ENCODE measurements around the gene SRPX2.

Gene SRPX2, protein sequence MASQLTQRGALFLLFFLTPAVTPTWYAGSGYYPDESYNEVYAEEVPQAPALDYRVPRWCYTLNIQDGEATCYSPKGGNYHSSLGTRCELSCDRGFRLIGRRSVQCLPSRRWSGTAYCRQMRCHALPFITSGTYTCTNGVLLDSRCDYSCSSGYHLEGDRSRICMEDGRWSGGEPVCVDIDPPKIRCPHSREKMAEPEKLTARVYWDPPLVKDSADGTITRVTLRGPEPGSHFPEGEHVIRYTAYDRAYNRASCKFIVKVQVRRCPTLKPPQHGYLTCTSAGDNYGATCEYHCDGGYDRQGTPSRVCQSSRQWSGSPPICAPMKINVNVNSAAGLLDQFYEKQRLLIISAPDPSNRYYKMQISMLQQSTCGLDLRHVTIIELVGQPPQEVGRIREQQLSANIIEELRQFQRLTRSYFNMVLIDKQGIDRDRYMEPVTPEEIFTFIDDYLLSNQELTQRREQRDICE

DNA sequence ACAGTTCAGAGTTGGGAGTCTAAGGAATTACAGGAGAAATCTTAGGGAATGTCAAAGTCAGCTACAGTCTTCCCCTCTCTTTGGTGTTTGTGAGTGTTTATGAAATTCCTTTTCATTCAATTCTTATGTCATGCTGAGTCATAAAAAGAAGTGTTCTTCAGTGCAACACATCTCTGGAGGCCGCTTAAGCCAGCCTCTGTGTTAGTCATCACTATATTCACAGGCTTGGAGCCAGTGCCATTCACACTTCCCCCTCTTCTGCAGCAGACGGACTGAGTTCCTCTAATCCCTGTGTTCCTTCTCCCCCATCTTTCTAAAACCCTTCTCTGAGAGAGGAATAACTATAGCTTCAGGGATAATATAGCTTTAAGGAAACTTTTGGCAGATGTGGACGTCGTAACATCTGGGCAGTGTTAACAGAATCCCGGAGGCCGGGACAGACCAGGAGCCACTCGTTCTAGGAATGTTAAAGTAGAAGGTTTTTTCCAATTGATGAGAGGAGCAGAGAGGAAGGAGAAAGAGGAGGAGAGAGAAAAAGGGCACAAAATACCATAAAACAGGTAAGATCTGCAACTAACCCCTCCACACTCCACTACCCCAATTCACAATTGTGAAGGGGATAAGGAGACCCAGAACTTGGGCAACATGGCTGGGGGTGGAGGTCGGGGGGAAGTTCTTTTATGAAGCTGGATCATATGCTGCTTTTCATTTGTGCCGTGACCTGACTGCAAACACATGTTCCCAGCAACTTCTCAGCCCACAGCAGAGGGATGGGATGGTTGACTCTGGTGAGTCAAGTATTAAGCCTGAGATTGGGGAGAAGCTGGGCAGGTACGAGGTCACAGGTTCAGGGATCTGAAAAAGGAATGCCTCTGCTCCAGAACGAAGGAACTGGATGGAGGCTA lies at the start of gene SRPX2:
Gene SRPX2, plus strand, starts transcription at position 244 of the 905 bp plus-strand sequence. CDS start 2,124 bp downstream, outside the sequence.
- DNase-seq: no peak

DNA sequence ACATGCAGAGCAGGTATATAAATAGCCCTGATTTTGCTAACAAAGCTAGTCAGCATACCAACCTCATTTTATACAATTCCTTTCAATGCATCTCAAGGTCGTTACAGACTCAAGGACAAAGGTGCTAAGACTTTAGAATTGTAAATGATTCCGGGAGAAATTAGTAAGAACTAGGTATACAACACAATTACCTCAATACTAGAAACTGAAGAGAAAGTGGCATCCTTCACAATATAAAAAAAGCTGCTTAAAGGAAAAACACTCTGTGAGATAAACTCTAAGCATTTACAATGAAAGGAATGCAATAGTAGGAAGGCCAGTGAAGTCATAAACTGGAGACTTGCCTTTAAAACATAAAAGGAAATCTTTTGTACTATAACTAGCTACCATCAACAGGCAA lies 47.4 kb upstream of the SRPX2 start:
- DNase-seq: no peak

DNA sequence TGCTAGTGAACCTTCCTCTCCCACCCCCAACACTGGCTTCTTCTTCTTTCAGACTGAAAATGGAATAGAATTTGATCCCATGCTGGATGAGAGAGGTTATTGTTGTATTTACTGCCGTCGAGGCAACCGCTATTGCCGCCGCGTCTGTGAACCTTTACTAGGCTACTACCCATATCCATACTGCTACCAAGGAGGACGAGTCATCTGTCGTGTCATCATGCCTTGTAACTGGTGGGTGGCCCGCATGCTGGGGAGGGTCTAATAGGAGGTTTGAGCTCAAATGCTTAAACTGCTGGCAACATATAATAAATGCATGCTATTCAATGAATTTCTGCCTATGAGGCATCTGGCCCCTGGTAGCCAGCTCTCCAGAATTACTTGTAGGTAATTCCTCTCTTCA lies 44.5 kb upstream of the SRPX2 start:
- DNase-seq: no peak

DNA sequence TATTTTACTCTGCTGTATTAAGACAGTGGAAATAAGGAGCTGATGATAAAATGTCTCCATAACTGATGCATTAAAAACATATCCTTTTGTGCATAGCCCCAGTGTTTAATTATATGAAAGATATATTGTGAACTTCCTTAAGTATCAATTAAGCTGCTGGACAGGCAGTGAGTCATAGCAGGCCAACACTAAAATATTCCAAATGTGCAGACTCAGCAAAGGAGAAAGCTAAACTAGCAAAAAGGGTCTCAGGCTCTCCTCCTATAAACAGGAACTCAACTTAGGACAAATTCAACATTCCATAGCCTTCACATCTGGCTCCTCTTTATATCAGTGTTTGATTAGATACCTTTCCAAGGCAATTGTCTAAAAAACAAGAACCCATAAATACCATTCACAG lies 43.7 kb upstream of the SRPX2 start:
- DNase-seq: no peak

DNA sequence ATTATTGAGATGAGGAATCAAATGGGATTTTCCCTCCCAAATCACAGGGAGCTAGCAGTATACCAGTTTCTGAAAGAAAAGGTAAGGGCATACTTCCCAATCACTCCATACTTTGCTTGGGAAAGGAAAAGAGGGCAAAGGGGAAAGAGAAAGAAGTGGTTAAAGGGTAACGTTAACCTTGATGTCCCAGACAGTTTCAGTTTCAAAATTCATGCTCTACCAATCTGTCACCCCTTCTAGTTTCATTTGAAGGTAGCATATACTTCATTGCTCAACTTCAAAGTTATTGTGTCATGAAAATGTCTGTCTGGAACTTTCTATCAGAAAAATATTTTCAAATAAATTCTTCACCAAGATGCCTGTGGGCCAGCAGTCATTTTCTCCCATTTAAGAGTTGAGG lies 43.2 kb upstream of the SRPX2 start:
- no peak for DNase-seq

DNA sequence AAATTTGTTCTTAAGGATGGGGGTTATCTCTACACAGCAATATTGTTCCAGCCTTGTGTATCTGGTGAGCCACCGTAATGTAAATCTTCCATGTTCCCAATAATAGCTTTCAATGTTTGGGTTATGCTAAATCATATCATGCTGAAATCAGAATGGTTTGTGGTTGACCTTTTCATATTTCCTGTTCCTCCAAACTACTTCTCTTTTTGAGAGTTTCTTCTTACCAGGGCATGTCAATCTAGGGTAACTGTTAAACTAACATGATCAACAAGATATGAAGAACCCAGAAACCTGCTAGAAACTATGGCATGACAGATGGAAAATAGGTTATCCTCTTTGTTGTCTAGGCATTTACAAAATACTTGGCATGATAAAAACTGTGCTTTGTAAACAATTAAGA lies 37.2 kb upstream of the SRPX2 start:
- DNase-seq: no peak

DNA sequence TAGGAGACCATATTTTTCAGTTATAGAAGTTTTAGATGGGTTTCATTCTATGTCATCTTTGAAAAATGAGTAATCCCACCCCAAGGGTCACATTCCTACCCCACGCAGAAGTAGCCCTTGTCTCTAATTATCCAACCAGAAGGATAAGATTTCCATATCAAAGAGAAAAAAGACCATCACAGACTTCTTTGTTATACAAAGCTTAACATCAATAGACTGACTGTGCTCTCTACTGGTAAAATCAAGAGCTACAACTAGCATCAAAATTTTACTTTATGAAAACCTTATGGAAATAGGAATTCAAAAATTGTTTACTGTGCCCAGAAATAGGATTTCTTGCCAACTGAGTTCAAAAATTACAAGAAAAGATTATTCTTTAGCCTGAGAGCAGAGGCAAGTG lies 34.4 kb upstream of the SRPX2 start:
- DNase-seq: no peak

DNA sequence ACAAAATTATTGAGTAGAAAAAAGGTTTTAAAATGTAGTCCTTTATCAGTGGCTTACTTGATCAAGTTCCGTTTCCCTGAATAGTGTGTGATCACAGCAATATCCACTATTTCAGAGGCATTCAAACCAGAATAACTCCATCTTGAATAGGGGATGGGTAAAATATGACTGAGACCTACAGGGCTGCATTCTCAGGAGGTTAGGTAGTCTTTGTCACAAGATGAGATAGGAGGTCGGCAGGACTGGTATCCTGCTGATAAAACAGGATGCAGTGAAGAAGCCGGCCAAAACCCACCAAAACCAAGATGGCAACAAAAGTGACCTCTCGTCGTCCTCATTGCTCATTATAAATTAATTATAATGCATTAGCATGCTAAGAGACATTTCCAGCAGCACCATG lies 32.0 kb upstream of the SRPX2 start:
- no peak for DNase-seq

DNA sequence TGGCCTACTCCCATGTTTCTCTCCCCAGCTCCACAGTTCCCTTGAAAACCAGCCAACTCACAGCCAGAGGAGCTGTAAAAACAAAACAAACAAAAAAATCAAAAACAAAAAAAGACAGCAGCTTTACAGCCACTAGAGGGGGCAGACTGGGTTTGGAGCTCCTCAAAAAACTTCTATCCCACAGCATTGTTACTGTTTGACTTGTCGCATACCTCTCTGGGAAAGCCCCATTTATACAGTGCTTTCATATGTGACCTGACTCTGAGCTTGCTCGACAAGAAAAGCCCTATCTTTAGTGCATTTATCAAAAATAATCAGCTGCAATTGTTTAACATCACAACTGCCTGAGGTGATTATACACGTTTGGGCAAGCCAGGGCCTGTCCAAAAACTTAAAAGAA lies 29.0 kb upstream of the SRPX2 start:
- no peak for DNase-seq

DNA sequence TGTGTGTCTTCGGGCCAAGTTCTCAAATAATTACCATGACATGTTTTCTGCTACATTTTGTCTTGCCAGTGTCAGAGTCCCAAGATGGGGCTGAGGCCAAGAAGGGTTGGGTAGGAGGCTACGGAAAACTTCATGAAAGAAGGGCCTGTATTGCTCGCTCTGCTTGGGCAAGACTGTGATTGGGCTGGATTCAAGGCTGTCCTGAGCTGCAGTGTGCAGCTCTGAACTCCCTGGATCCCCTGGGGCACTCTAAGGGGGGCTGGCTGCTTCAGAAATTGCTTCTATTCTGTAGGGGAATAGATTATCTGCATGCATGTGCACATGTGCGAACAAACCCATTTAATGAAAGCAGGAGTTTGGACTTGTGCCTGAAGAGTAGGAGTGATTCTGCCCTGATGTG lies 21.0 kb upstream of the SRPX2 start:
- DNase-seq: no peak

DNA sequence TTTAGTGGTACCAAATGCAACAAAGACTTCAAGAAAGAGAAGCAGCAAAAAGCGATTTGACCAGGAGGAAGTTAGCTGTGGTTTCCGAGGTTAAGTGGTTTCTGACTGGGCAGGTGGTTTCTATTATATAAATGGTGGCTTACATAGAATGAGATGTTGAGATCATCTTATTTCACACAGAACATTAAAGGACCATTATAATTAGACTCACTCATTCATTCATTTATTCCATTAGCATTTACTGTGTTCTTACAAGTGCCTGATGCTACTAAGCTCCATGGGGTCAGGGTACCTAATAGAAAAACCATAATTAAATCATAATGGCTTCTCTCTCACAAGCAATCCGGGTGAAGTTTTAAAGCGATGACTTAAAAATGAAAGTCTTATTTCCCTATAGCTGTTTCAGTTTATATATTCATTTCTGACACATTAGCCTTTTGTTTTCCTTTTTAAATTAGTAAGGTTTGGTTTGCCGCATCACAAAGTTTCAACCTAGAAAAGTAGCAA lies 18.0 kb upstream of the SRPX2 start:
- no peak for DNase-seq

DNA sequence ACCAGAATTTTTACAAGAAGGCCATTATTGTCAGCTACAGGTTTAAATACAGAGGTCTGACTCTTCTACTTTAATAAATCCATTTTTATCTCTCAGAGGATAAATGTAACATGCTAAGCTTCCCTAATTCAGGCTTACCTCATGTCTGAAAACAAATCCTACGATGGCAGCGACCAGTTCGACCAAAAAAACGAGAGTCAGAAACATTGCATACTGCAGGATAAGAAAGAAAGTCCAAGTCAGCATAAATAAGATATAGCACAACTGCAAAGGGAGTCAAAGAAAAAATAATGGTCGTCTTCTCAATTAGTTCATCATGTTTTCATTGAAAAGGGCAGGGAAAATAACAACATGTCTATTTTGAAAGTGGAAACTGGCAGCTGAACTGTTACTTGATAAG lies 9.0 kb upstream of the SRPX2 start:
- DNase-seq: no peak

DNA sequence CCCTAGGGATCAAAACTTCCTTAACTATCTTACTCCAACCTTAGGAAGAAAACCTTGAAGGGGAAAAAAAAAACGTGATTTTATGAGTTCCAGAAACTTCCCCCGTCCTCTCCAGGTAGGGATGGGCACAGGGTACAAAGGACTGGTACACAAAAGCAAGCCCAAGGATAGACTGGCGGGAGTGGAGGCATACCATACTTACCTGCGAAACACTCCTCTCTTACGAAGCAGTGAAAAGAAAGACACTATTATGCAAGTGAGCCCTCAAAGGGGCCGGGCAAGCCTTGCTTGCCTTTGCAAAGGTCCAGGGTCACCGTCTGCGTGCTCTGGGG lies 8.0 kb upstream of the SRPX2 start:
- no peak for DNase-seq

DNA sequence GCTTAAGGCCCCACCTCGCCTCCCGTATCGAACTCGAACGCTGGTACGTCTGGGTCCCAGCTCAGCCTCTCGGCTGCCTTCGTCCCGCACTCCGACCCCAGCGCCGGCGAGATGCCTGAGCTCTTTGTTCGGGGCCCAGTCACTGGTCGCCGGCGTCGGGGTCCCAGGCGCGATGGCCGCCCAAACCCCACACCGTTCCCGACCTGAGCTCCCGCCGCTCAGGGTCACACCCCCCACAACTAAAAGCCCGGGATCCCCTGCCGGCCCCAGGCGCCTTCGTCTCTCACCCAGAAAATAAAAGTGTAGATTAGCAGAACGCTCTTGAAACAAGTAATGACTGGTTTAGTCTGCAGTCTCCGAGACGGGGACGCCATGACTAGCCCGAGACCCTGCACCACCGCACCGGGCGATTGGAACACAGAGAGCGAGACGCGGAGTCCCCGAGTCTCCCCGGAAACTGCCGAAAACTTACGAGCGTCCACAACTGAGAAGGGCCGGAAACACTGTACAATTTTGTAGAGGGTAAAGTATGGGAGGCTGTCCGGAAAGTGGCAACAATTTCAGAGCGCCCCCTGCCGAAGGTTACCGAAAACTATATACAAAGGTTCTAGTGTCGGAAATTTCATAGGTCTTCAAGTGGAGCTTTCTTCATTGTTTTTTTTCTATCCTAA lies 7.5 kb upstream of the SRPX2 start, which contains the start of gene TSPAN6:
Gene TSPAN6, minus strand, starts transcription at position 486 of the 671 bp plus-strand sequence. Its CDS starts 112 bp downstream, at position 374.
- peak; percentile 85 for DNase-seq

DNA sequence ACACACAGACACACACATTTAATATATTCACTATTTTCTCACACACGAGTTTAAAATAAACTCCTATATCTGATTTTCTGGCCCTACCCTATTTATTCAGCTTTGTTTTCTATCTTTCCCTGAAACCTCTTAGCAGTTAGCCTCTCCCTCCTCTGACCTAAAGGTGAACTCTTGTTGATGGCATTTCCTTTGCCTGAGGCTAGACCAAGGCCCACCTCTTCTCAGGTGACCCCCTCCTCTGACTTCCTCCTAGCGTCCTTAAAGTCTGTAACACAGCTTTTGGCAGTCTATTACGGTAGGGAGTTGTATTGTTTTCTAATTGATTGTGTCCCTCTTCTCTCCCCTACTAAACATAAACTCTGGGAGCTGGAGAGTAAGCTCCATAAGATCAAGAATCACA lies 1.7 kb upstream of the SRPX2 start:
- no peak for DNase-seq

DNA sequence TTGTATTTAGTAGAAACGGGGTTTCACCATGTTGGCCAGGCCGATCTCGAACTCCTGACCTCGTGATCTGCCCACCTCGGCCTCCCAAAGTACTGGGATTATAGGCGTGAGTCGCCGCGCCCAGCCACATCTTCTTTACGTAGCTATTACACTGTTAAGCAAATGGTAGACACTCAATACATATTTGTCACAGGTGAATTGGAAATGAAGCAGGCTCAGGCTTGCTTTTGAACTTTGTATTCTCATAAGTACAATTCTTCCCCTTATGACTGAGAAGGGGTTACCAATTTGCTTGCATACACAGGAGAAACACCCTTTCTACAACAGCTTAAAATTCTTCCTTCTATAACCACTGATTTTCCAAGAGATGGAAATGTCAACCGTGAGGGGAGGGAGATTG lies 787 bp upstream of the SRPX2 start:
- DNase-seq: no peak

DNA sequence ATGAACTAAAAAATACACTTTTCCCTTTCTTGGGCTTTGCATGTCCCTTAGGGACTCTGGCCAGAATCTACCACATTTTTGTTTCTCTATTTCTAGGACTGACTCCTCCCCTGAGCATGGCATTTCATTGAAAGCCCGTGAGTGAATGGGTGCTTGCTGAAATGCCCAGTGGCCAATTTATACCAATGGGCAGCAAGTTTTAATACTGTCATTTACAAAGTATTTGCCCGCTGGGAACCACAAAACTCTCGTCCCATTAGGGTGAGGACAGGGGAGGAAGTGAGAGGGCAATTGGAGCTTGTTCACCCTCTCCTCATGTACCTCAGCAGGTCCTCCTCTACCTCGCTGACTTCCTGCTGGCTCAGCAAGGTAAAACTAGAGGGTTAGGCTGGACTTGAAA lies 1.1 kb downstream of the SRPX2 start:
- no peak for DNase-seq

DNA sequence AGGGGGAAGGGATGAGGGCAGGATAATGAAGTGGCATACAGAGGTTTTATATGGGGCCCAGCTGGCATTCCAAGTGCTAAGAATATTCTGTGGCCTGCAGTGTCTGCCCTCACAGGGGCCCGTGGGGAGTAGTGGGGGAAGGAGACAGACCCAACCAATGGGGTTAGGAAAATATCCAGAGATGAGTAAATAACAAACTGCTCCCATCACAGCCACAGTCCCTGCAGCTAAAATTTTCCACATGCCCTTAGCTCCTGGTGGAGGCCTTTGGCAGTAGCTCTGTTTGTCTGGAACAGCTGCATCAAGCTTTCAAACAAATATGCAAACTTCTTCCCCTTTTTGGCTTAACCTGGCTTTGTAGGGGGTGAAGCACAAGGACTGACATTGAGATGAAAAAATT lies 3.1 kb downstream of the SRPX2 start:
- DNase-seq: no peak

DNA sequence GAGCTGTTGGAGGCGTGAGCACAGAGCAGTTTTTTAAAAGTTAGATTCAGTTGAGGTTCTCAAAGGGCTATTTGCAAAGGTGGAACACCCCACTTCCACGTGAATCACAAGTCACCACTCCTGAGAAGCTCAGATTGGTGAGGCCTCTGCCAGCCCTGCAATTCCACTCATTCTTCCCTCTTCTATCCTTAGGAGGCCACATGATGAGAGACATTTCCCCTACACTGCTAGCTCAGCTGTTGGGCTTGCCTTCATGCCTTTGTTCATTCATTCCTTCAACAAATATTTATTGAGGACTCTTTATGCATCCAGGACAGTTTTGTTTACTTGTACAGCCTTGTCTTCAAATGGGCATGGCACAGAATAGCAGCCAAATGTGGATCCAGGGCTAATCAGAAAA lies 3.7 kb downstream of the SRPX2 start:
- DNase-seq: no peak

DNA sequence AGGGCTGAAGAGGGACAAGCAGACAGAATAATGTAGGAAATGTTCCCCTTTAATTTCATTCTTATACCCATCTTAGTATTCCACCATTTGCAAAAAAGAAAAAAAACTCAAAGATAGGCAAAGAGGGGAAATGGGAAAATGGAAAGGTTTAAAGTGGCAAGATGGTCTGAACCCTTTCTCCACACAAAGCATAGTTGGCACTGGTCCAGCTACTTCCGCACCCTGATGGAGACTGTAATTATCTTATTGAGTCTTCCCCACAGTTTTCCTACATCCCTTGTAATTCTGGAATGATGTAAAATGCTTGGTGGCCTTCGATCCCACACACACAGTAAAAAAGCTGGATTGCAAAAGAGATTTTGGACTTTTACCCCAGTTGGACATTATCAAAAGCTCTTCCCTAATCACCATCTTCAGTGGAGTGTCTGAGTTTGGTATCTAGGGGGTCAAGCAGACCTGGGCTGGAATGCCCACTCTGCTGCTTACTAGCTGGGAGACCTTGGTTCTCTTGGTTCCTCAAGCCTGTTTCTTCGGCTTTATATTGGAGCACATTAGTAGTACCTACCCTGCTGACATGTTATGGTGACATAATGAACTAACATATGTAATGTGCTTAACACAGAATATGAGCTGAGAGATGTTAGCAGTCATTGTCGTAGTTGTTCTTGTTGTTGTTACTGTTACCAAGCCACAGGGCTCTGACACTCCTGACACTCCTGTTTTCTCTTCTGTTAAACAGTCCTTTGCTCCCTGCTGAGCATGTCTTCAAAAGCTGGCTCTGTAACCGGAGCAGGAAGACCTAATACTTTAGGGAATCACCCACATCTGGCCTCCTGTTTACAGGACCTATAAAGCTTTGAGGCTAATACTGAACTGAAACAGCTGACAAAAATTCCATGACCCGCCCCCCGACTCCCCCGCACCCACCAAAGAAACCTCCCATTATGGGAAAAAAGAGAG lies 4.7 kb downstream of the SRPX2 start:
- no peak for DNase-seq

DNA sequence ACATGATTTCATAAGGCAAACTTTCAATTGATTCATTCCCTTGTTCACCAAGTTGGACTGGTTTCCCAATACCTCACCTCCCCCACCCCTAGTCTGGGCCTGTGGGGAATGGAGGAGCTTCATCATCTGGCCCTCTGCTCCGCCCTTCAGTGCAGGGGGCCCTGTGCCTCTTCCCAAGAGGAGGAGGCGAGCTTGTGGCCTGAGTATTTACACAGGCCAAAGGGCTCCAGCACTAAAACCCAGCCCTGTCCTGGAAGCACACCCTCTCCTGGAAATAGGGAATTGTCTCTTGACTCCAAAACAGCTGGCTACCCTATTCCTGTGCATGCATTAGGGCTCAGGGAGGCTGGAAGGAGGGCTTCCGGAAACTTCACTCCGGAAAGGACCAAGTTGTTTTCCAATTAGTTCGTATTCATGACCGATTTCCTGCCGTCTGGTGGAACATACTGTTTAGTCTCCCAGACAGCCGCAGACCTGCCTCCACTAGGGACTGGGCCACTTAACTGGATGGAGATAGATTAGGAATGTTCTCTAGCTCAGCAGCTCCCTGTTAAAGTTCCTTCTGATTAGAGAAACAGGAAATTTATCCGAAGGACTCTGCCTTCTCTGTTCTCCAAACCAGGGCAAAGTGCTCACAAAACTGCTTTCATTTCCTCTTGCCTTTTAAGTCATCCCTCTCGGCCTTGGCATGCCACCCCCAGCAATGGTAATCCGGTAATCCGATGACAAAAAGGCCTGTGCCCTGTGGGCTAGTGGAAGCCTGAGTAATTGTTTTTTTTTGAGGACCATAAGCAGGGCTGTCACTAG lies 5.8 kb downstream of the SRPX2 start:
- no peak for DNase-seq
